Neural cell (in vitro differentiated cells): Measurements from ENCODE around the gene SHB. TPM values are rescaled to one million over a fixed set of nuclear protein-coding genes. Genes with fewer than 3 reads are reported as not detected.

ENCODE experiments used
- H2AFZ ChIP-seq: fragments of 200-600, 300-800 bp; sonication (generic), shearing (Covaris generic); 2 replicates; pipeline ENCODE4 v1.6.0; 2014; ENCODE audit warnings: low read depth, mild to moderate bottlenecking, antibody characterized with exemption, low read length, moderate library complexity
- H3F3A ChIP-seq: fragments of 200-600 bp; shearing (Covaris generic); 2 replicates; pipeline ENCODE4 v1.6.1; 2016; ENCODE audit warnings: mild to moderate bottlenecking, moderate library complexity, mixed read lengths, antibody characterized with exemption, low read length; ENCODE audit not compliant: insufficient read depth, poor library complexity, severe bottlenecking
- H3K27ac ChIP-seq: fragments of 200-600, 300-800 bp; sonication (generic), shearing (Covaris generic); 2 replicates; pipeline ENCODE4 v1.5.1; 2014; ENCODE audit warnings: mild to moderate bottlenecking, low read length, moderate library complexity
- H3K27me3 ChIP-seq: fragments of 300-800, 200-600 bp; sonication (generic), shearing (Covaris generic); 2 replicates; pipeline ENCODE4 v1.6.0; 2014; ENCODE audit warnings: mild to moderate bottlenecking, low read depth, low read length, moderate library complexity; ENCODE audit not compliant: insufficient read depth
- H3K36me3 ChIP-seq: fragments of 300-800, 200-600 bp; sonication (generic), shearing (Covaris generic); 2 replicates; pipeline ENCODE4 v1.5.1; 2014; ENCODE audit warnings: mild to moderate bottlenecking, antibody characterized with exemption, low read length, moderate library complexity; ENCODE audit not compliant: insufficient read depth
- H3K4me2 ChIP-seq: fragments of 300-800, 200-600 bp; sonication (generic), shearing (Covaris generic); 2 replicates; pipeline ENCODE4 v1.6.0; 2014; ENCODE audit warnings: mild to moderate bottlenecking, low read length
- H3K4me3 ChIP-seq: fragments of 300-800, 200-600 bp; sonication (generic), shearing (Covaris generic); 2 replicates; pipeline ENCODE4 v1.5.1; 2014; ENCODE audit warnings: mild to moderate bottlenecking, low read length, moderate library complexity
- H3K79me2 ChIP-seq: fragments of 200-600 bp; shearing (Covaris generic); replicated peaks from 2 replicates; pipeline ENCODE4 v1.6.0; 2014; ENCODE audit warnings: mild to moderate bottlenecking, low read length, moderate library complexity; ENCODE audit not compliant: insufficient read depth
- H3K9ac ChIP-seq: fragments of 300-800, 200-600 bp; sonication (generic), shearing (Covaris generic); 2 replicates; pipeline ENCODE4 v1.6.1; 2016; ENCODE audit warnings: mild to moderate bottlenecking, low read length, mixed read lengths
- H3K9me2 ChIP-seq: fragments of 200-600 bp; shearing (Covaris generic); 2 replicates; pipeline ENCODE4 v1.6.1; 2016; ENCODE audit warnings: mild to moderate bottlenecking, low read length, mixed read lengths; ENCODE audit not compliant: insufficient read depth
- H3K9me3 ChIP-seq: fragments of 200-600, 300-800 bp; sonication (generic), shearing (Covaris generic); 2 replicates; pipeline ENCODE4 v1.6.1; 2016; ENCODE audit warnings: mild to moderate bottlenecking, mixed run types, low read length, moderate library complexity, mixed read lengths
- H4K20me1 ChIP-seq: fragments of 200-600 bp; shearing (Covaris generic); 2 replicates; pipeline ENCODE4 v1.6.1; 2016; ENCODE audit warnings: mild to moderate bottlenecking, mixed run types; ENCODE audit not compliant: insufficient read depth
- CTCF ChIP-seq: fragments of 450-650 bp; IDR thresholded peaks from 2 replicates; pipeline ENCODE4 v1.5.1; 2014; ENCODE audit warnings: antibody characterized with exemption, mild to moderate bottlenecking, moderate library complexity; ENCODE audit not compliant: poor library complexity, severe bottlenecking
- EP300 ChIP-seq: fragments of 450-650 bp; conservative IDR thresholded peaks from 2 replicates; pipeline ENCODE4 v1.6.1; 2014; ENCODE audit warnings: antibody characterized with exemption, mild to moderate bottlenecking, moderate library complexity; ENCODE audit not compliant: poor library complexity, severe bottlenecking
- EZH2 ChIP-seq: fragments of 200-600, 300-800 bp; shearing (Covaris generic), sonication (generic); IDR thresholded peaks from 2 replicates; pipeline ENCODE4 v1.6.1; 2014; ENCODE audit warnings: antibody characterized with exemption, low read length, borderline replicate concordance, mild to moderate bottlenecking; ENCODE audit not compliant: insufficient read depth, poor library complexity, severe bottlenecking
- MXI1 ChIP-seq: fragments of 450-650 bp; conservative IDR thresholded peaks from 2 replicates; pipeline ENCODE4 v1.6.1; 2014; ENCODE audit warnings: antibody characterized with exemption, mild to moderate bottlenecking; ENCODE audit not compliant: poor library complexity, severe bottlenecking
- POLR2AphosphoS5 ChIP-seq: IDR thresholded peaks from 2 replicates; pipeline ENCODE4 v1.6.1; 2012
- RAD21 ChIP-seq: fragments of 450-650 bp; conservative IDR thresholded peaks from 2 replicates; pipeline ENCODE4 v1.6.1; 2014; ENCODE audit warnings: antibody characterized with exemption, mild to moderate bottlenecking, moderate library complexity
- REST ChIP-seq: IDR thresholded peaks from 2 replicates; pipeline ENCODE4 v1.6.1; 2012; ENCODE audit warnings: borderline replicate concordance
- SMC3 ChIP-seq: fragments of 450-650 bp; conservative IDR thresholded peaks from 2 replicates; pipeline ENCODE4 v1.6.1; 2014; ENCODE audit warnings: antibody characterized with exemption, mild to moderate bottlenecking, moderate library complexity; ENCODE audit not compliant: poor library complexity
- TAF1 ChIP-seq: IDR thresholded peaks from 2 replicates; pipeline ENCODE4 v1.6.1; 2012; ENCODE audit warnings: low read depth
- polyA plus RNA-seq: library from polyadenylated mRNA; depleted of rRNA; stranded (reverse); fragments of >200 nt; gene quantifications from 2 replicates; pipeline ENCODE4 v1.2.3, GENCODE V29; 2014

Gene SHB
- polyA plus RNA-seq, 1 donor from 2014 or later = 17.5 TPM

GRCh38 chr9:38010918-38011704 is 57.9 kb downstream of the SHB start:
- peaks cover 53% of the 10 kb centered on the region for H3K79me2 ChIP-seq
- no peak overlapping the region for H3K4me3 ChIP-seq
- H3K27ac ChIP-seq = no peak overlapping the region
- no peaks in the 10 kb centered on the region for H3K36me3 ChIP-seq
- H3K4me2 ChIP-seq = no peak overlapping the region
- H3K9me3 ChIP-seq = no peaks in the 10 kb centered on the region
- no peaks in the 10 kb centered on the region for H3F3A ChIP-seq
- H2AFZ ChIP-seq = no peak overlapping the region
- no peak overlapping the region for H3K9ac ChIP-seq
- no peaks in the 10 kb centered on the region for H3K9me2 ChIP-seq
- TF ChIP-seq MXI1 (no peak), RAD21 (no peak)
- H4K20me1 ChIP-seq = no peaks in the 10 kb centered on the region
- H3K27me3 ChIP-seq = no peaks in the 10 kb centered on the region

GRCh38 chr9:38009990-38010389 is 59.0 kb downstream of the SHB start:
- H3K4me3 ChIP-seq = no peak overlapping the region
- no peaks in the 10 kb centered on the region for H4K20me1 ChIP-seq
- no peaks in the 10 kb centered on the region for H3K9me3 ChIP-seq
- no peaks in the 10 kb centered on the region for H3K9me2 ChIP-seq
- H3K79me2 ChIP-seq = peaks cover 48% of the 10 kb centered on the region
- no peak overlapping the region for H3K4me2 ChIP-seq
- no peak overlapping the region for H3K27ac ChIP-seq
- TF ChIP-seq REST = no peak
- no peak for TF ChIP-seq SMC3
- no peak for TF ChIP-seq POLR2AphosphoS5
- no peak for TF ChIP-seq EP300
- TF ChIP-seq EZH2 = no peak
- no peak for TF ChIP-seq TAF1
- TF ChIP-seq RAD21 = no peak
- no peak for TF ChIP-seq MXI1
- no peak for TF ChIP-seq CTCF
- H3F3A ChIP-seq = no peaks in the 10 kb centered on the region
- H2AFZ ChIP-seq = no peak overlapping the region
- H3K27me3 ChIP-seq = no peaks in the 10 kb centered on the region
- no peak overlapping the region for H3K9ac ChIP-seq
- H3K36me3 ChIP-seq = no peaks in the 10 kb centered on the region
